SK-N-SH (cell line): ENCODE data around the gene RBMS3. TPM values are rescaled to one million over a fixed set of nuclear protein-coding genes. Genes with fewer than 3 reads are reported as not detected.
A peak's percentile ranks its signal among the peaks of the same experiment; 100 is the strongest.

ENCODE experiments used
- CTCF ChIA-PET: fragments of 300-600, 350-600 bp; formaldehyde crosslinking; extraction: SDS; loops from one replicate; lab custom pipeline; 2021; lab: Yijun Ruan, JAX
- POLR2A ChIA-PET: fragments of 350-600 bp; sonication (Branson Sonifier 250); formaldehyde crosslinking; extraction: SDS; loops from one replicate; lab custom pipeline; 2020; ENCODE audit warnings: antibody characterized with exemption, inconsistent platforms; lab: Yijun Ruan, JAX
- DNase-seq: peaks from one replicate; pipeline ENCODE4 v3.0.0; 2012
- H2AFZ ChIP-seq: fragments of 200-600 bp; sonication (generic); 2 replicates; pipeline ENCODE4 v1.8.1; 2016; ENCODE audit warnings: antibody characterized with exemption, mild to moderate bottlenecking, low read depth
- H3F3A ChIP-seq: fragments of 200-600 bp; sonication (generic); replicated peaks from 2 replicates; pipeline ENCODE3; 2016; ENCODE audit warnings: antibody characterized with exemption, mild to moderate bottlenecking; ENCODE audit not compliant: insufficient read depth
- H3K27ac ChIP-seq, 2 experiments: fragments of 200-500 bp in 1 of 2; fragments of 200-600 bp in 1 of 2; sonication (Bioruptor generic) in 1 of 2; sonication (generic), shearing (Covaris generic) in 1 of 2; 2 replicates each; pipeline versions ENCODE4 v1.5.1 to v1.6.1; 2014 to 2016; ENCODE audit warnings: low read depth in 2 of 2, inconsistent platforms in 1 of 2, low read length in 1 of 2, mild to moderate bottlenecking in 1 of 2, mixed read lengths in 1 of 2
- H3K27me3 ChIP-seq: fragments of 200-600 bp; sonication (generic), shearing (Covaris generic); 2 replicates; pipeline ENCODE4 v1.6.1; 2016; ENCODE audit warnings: mixed run types; ENCODE audit not compliant: insufficient read depth
- H3K36me3 ChIP-seq, 2 experiments: fragments of 200-500 bp in 1 of 2; fragments of 200-600 bp in 1 of 2; sonication (Bioruptor generic) in 1 of 2; sonication (generic) in 1 of 2; replicated peaks in 1 of 2; 2 replicates each; pipeline versions ENCODE3 to v1.5.1; 2014 to 2016; ENCODE audit warnings: low read length in 1 of 2, mild to moderate bottlenecking in 1 of 2; ENCODE audit not compliant: insufficient read depth in 2 of 2, control insufficient read depth in 1 of 2
- H3K4me1 ChIP-seq, 2 experiments: fragments of 200-500 bp in 1 of 2; fragments of 200-600 bp in 1 of 2; sonication (Bioruptor generic) in 1 of 2; sonication (generic), shearing (Covaris generic) in 1 of 2; 2 replicates each; pipeline versions ENCODE4 v1.5.1 to v1.6.1; 2014 to 2016; ENCODE audit warnings: low read depth in 1 of 2, low read length in 1 of 2, mixed run types in 1 of 2; ENCODE audit not compliant: insufficient read depth in 2 of 2, control insufficient read depth in 1 of 2
- H3K4me2 ChIP-seq: fragments of 200-600 bp; sonication (generic), shearing (Covaris generic); 2 replicates; pipeline ENCODE4 v1.6.1; 2017; ENCODE audit warnings: mixed run types
- H3K4me3 ChIP-seq, 2 experiments: fragments of 200-500 bp in 1 of 2; fragments of 200-600 bp in 1 of 2; sonication (Bioruptor generic) in 1 of 2; sonication (generic), shearing (Covaris generic) in 1 of 2; 2 replicates each; pipeline versions ENCODE4 v1.5.1 to v1.8.1; 2014 to 2016; ENCODE audit warnings: low read depth in 2 of 2, inconsistent platforms in 1 of 2, low read length in 1 of 2, mild to moderate bottlenecking in 1 of 2, mixed read lengths in 1 of 2, moderate library complexity in 1 of 2
- H3K79me2 ChIP-seq: fragments of 200-600 bp; sonication (generic); 2 replicates; pipeline ENCODE4 v1.8.1; 2017; ENCODE audit warnings: mild to moderate bottlenecking; ENCODE audit not compliant: insufficient read depth
- H3K9ac ChIP-seq: fragments of 200-600 bp; sonication (generic); 2 replicates; pipeline ENCODE4 v1.6.1; 2017; ENCODE audit warnings: mixed run types
- H3K9me2 ChIP-seq: fragments of 200-600 bp; sonication (generic); 2 replicates; pipeline ENCODE4 v1.6.1; 2017; ENCODE audit warnings: mixed run types
- H3K9me3 ChIP-seq: fragments of 200-600 bp; sonication (generic); 2 replicates; pipeline ENCODE4 v1.6.1; 2017; ENCODE audit warnings: mixed run types, mild to moderate bottlenecking, moderate library complexity
- H4K20me1 ChIP-seq: fragments of 200-600 bp; sonication (generic); 2 replicates; pipeline ENCODE4 v1.6.1; 2017; ENCODE audit warnings: mild to moderate bottlenecking, mixed run types; ENCODE audit not compliant: insufficient read depth
- CHD2 ChIP-seq: fragments of 150-350 bp; IDR thresholded peaks from 2 replicates; pipeline ENCODE4 v1.6.1; 2018; ENCODE audit warnings: low read length; ENCODE audit not compliant: partially characterized antibody
- FOSL2 ChIP-seq: IDR thresholded peaks from 2 replicates; pipeline ENCODE4 v1.4.0; 2012; ENCODE audit warnings: low read depth, mild to moderate bottlenecking, moderate library complexity, borderline replicate concordance
- FOXJ3 ChIP-seq: sonication (generic); formaldehyde crosslinking; IDR thresholded peaks from 2 replicates; pipeline ENCODE4 v1.5.1; 2020; ENCODE audit warnings: mild to moderate bottlenecking, missing genetic modification reagents
- FOXM1 ChIP-seq: IDR thresholded peaks from 2 replicates; pipeline ENCODE4 v1.4.0; 2012; ENCODE audit warnings: low read depth, mild to moderate bottlenecking
- GABPA ChIP-seq: IDR thresholded peaks from 2 replicates; pipeline ENCODE4 v1.4.0; 2012; ENCODE audit warnings: low read depth, mild to moderate bottlenecking
- NRF1 ChIP-seq: IDR thresholded peaks from 2 replicates; pipeline ENCODE4 v1.6.1; 2012; ENCODE audit warnings: low read depth, mild to moderate bottlenecking, low read length
- SIN3A ChIP-seq: IDR thresholded peaks from 2 replicates; pipeline ENCODE4 v1.6.1; 2012; ENCODE audit warnings: low read depth, mild to moderate bottlenecking, low read length, moderate library complexity, borderline replicate concordance
- SMC3 ChIP-seq: IDR thresholded peaks from 2 replicates; pipeline ENCODE4 v1.6.1; 2012; ENCODE audit warnings: low read depth, low read length, improper control_type of control experiment
- TAF1 ChIP-seq: IDR thresholded peaks from 2 replicates; pipeline ENCODE4 v1.6.1; 2012; ENCODE audit warnings: low read depth, mild to moderate bottlenecking, low read length, moderate library complexity, borderline replicate concordance
- TEAD4 ChIP-seq: IDR thresholded peaks from 2 replicates; pipeline ENCODE4 v1.4.0; 2012; ENCODE audit warnings: mild to moderate bottlenecking, borderline replicate concordance; ENCODE audit not compliant: insufficient read depth
- USF1 ChIP-seq: IDR thresholded peaks from 2 replicates; pipeline ENCODE4 v1.4.0; 2012; ENCODE audit warnings: low read depth, borderline replicate concordance
- WGBS: methylation state at CpG from one replicate; pipeline ENCODE4 v1.1.6; 2017; ENCODE audit warnings: low lambda C conversion rate; 5-methylcytosine and 5-hydroxymethylcytosine counted together
- polyA plus RNA-seq, 3 experiments: library from polyadenylated mRNA; depleted of rRNA; stranded (reverse); fragments of >200 nt; gene quantifications; 2 replicates each; pipeline ENCODE4 v1.2.3, GENCODE V29; 2012
- TF ChIP-seq, protein P1 (sequence below): fragments of 150-350 bp; IDR thresholded peaks from 2 replicates; pipeline ENCODE4 v1.6.1; 2016; ENCODE audit warnings: mild to moderate bottlenecking, low read depth, low read length
- TF ChIP-seq, protein P2 (sequence below): IDR thresholded peaks from 2 replicates; pipeline ENCODE4 v1.4.0; 2012; ENCODE audit warnings: low read depth, borderline replicate concordance

RBMS3 gene
- polyA plus RNA-seq, 1 of the 3 experiments (the other 2 are of a cell fraction) = 8.2 TPM

DNA sequence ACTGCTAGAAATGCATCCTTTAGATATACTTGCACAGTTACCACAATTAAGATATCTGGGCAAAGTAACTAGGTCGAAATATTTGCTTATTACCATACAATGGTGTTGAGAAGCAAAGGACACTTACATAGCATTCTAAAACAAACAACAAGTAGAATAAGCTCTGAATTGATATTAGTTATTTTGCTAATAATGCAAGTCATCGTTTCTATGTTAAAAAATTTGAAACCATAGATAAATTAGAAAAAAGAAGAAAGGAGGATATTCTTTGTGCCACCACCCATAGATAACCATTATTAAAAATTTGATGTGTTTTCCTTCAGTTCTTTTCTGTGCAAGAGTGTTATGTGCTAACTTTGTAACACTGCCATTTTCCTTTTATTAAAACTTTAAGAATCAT is 435.3 kb downstream of the RBMS3 start (continued):
- TF ChIP-seq USF1 = no peak
- TF ChIP-seq FOSL2 = no peak
- TF ChIP-seq, protein P1, sequence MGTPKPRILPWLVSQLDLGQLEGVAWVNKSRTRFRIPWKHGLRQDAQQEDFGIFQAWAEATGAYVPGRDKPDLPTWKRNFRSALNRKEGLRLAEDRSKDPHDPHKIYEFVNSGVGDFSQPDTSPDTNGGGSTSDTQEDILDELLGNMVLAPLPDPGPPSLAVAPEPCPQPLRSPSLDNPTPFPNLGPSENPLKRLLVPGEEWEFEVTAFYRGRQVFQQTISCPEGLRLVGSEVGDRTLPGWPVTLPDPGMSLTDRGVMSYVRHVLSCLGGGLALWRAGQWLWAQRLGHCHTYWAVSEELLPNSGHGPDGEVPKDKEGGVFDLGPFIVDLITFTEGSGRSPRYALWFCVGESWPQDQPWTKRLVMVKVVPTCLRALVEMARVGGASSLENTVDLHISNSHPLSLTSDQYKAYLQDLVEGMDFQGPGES = no peak
- TF ChIP-seq CHD2 = no peak
- no peak for TF ChIP-seq GABPA
- no peak for TF ChIP-seq SMC3
- TF ChIP-seq NRF1 = no peak
- no peak for TF ChIP-seq FOXM1

- Histone ChIP-seq H3K79me2 (peaks cover 5% of the 10 kb centered on the region; the same call in 1 of the 2 replicates), H3K4me3 (no peak overlapping the region), H3F3A (no peaks in the 10 kb centered on the region), H3K4me1 (peaks cover 0 to 12% of the 10 kb centered on the region in 2 experiments; a peak in 2 of 4 replicates), H3K9me3 (no peaks in the 10 kb centered on the region), H3K36me3 (peaks cover 0 to 7% of the 10 kb centered on the region in 2 experiments), H4K20me1 (no peaks in the 10 kb centered on the region), H3K9me2 (no peaks in the 10 kb centered on the region), H3K27ac (peak overlapping the region in 1 of 2 experiments; percentile 68; a peak in 2 of 4 replicates), H3K4me2 (no peak overlapping the region), H3K9ac (no peak overlapping the region), H2AFZ (no peak overlapping the region), H3K27me3 (no peaks in the 10 kb centered on the region)
- WGBS = 77% methylated on average over 3 of the region's 3 CpGs
- POLR2A ChIA-PET = no interaction called here
- CTCF ChIA-PET = interaction anchor here (1.5 kb wide), 1 partner anchor 23 kb away, joined by 4 read pairs; no protein-coding TSS in a partner anchor
- DNase-seq = no peak
- TF ChIP-seq GABPA = no peak
- no peak for TF ChIP-seq SIN3A
- TF ChIP-seq FOSL2 = no peak
- no peak for TF ChIP-seq FOXJ3
- TF ChIP-seq, protein P2, sequence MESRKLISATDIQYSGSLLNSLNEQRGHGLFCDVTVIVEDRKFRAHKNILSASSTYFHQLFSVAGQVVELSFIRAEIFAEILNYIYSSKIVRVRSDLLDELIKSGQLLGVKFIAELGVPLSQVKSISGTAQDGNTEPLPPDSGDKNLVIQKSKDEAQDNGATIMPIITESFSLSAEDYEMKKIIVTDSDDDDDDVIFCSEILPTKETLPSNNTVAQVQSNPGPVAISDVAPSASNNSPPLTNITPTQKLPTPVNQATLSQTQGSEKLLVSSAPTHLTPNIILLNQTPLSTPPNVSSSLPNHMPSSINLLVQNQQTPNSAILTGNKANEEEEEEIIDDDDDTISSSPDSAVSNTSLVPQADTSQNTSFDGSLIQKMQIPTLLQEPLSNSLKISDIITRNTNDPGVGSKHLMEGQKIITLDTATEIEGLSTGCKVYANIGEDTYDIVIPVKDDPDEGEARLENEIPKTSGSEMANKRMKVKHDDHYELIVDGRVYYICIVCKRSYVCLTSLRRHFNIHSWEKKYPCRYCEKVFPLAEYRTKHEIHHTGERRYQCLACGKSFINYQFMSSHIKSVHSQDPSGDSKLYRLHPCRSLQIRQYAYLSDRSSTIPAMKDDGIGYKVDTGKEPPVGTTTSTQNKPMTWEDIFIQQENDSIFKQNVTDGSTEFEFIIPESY = no peak
- no peak for TF ChIP-seq TAF1
- no peak for TF ChIP-seq TEAD4
These were observed 437.8 kb downstream of the RBMS3 start for GRCh38 chr3:29718661-29719065.
